GM21528 (cell line): ENCODE measurements around the gene KRTAP5-10.
"Not testable (repeated sequence)": the region's sequence is repeated elsewhere in the genome, so short reads cannot be mapped to it uniquely, and the experiment has no call there.

Experiments
- ATAC-seq: cut with Tn5 transposase; IDR thresholded peaks from one replicate; pipeline ENCODE4 v1.9.1; 2021; ENCODE audit warnings: mild to moderate bottlenecking, moderate library complexity; ENCODE audit not compliant: unreplicated experiment, low FRiP score

Gene KRTAP5-10

GRCh38 chr11:71604798-71605488 is 39.6 kb downstream of the KRTAP5-10 start:
- not testable (repeated sequence) for ATAC-seq

- not testable (repeated sequence) for ATAC-seq
These were observed 41.6 kb downstream of the KRTAP5-10 start for GRCh38 chr11:71606853-71607519.

GRCh38 chr11:71607520-71608216 is 42.3 kb downstream of the KRTAP5-10 start:
- not testable (repeated sequence) for ATAC-seq

GRCh38 chr11:71608272-71608671 is 42.9 kb downstream of the KRTAP5-10 start:
- ATAC-seq, result not testable (repeated sequence)

GRCh38 chr11:71611218-71611910 is 46.0 kb downstream of the KRTAP5-10 start:
- not testable (repeated sequence) for ATAC-seq

GRCh38 chr11:71613931-71614330 is 48.6 kb downstream of the KRTAP5-10 start:
- ATAC-seq, result not testable (repeated sequence)

- not testable (repeated sequence) for ATAC-seq
These were observed 49.1 kb downstream of the KRTAP5-10 start for GRCh38 chr11:71614366-71614917.

- ATAC-seq, result not testable (repeated sequence)
These were observed 49.6 kb downstream of the KRTAP5-10 start for GRCh38 chr11:71615003-71615402.
